HepG2 (cell line): Measurements from ENCODE around the gene FIBP. TPM values are rescaled to one million over a fixed set of nuclear protein-coding genes. Genes with fewer than 3 reads are reported as not detected.

Source experiments
- ATAC-seq: fragments of 200-7000 bp; cut with Tn5 transposase; 3 replicates; pipeline ENCODE4 v1.9.1; 2020; ENCODE audit warnings: mild to moderate bottlenecking, moderate library complexity
- BruUV-seq: library from RNA; stranded (reverse); fragments of 400-500 nt; replicated peaks from 2 replicates; lab custom pipeline; 2021; lab: Mats Ljungman, UMichigan
- CTCF ChIA-PET: fragments of 300-600 bp; formaldehyde crosslinking; extraction: SDS; loops from one replicate; lab custom pipeline; 2021; ENCODE audit warnings: low total read pairs, inconsistent platforms, low intra/inter-chr PET ratio; lab: Yijun Ruan, JAX
- POLR2A ChIA-PET: fragments of 350-600 bp; sonication (Branson Sonifier 250); formaldehyde crosslinking; loops from one replicate; lab custom pipeline; 2020; ENCODE audit warnings: antibody characterized with exemption, inconsistent platforms; lab: Yijun Ruan, JAX
- DNase-seq: peaks from one replicate; pipeline ENCODE4 v3.0.0-alpha.2; 2015; ENCODE audit warnings: low spot score
- FAIRE-seq: peaks from 3 replicates; lab custom pipeline; 2011; peaks lifted over from hg19 to GRCh38; lab: Jason Lieb, UNC
- H2AFZ ChIP-seq: one replicate; pipeline ENCODE4 v1.6.1; 2011; ENCODE audit warnings: low read length, inconsistent platforms
- H3K27ac ChIP-seq: fragments of 300-600 bp; 3 replicates; pipeline ENCODE4 v1.8.0; 2011; ENCODE audit warnings: mixed run types, mild to moderate bottlenecking, mixed read lengths, low read length, inconsistent platforms; ENCODE audit not compliant: insufficient read depth; ENCODE audit errors: extremely low read length
- H3K27me3 ChIP-seq, 2 experiments: fragments of 200-600 bp in 1 of 2; 2 replicates in 1 of 2; 3 replicates in 1 of 2; pipeline versions ENCODE4 v1.6.0 to v1.8.0; 2011; ENCODE audit warnings: low read length in 2 of 2, mild to moderate bottlenecking in 2 of 2, moderate library complexity in 2 of 2, inconsistent platforms in 1 of 2; ENCODE audit not compliant: insufficient read depth in 2 of 2, control insufficient read depth in 1 of 2
- H3K36me3 ChIP-seq, 2 experiments: fragments of 200-600 bp in 1 of 2; replicated peaks in 1 of 2; 2 replicates in 1 of 2; 3 replicates in 1 of 2; pipeline versions ENCODE4 v1.5.1 to v1.8.0; 2011; ENCODE audit warnings: low read length in 2 of 2, inconsistent platforms in 1 of 2; ENCODE audit not compliant: insufficient read depth in 2 of 2, control insufficient read depth in 1 of 2
- H3K4me1 ChIP-seq: 2 replicates; pipeline ENCODE4 v1.5.1; 2012; ENCODE audit warnings: low read length, inconsistent platforms; ENCODE audit not compliant: insufficient read depth
- H3K4me2 ChIP-seq: 2 replicates; pipeline ENCODE4 v1.6.0; 2011; ENCODE audit warnings: low read depth, low read length, inconsistent platforms
- H3K4me3 ChIP-seq, 3 experiments: fragments of 200-600 bp in 1 of 3; sonication (generic), shearing (Covaris generic) in 1 of 3; replicated peaks in 1 of 3; 2 replicates each; pipeline ENCODE4 v1.5.1; 2011 to 2016; ENCODE audit warnings: low read length in 3 of 3, inconsistent platforms in 2 of 3, low read depth in 2 of 3, mild to moderate bottlenecking in 2 of 3, control low read depth in 1 of 3, mixed read lengths in 1 of 3; ENCODE audit not compliant: insufficient read depth in 1 of 3
- H3K79me2 ChIP-seq: one replicate; pipeline ENCODE4 v1.6.1; 2011; ENCODE audit warnings: low read length, inconsistent platforms; ENCODE audit not compliant: insufficient read depth
- H3K9ac ChIP-seq: 2 replicates; pipeline ENCODE4 v1.6.0; 2011; ENCODE audit warnings: mild to moderate bottlenecking, low read depth, low read length, inconsistent platforms; ENCODE audit not compliant: insufficient read depth
- H3K9me3 ChIP-seq: 2 replicates; pipeline ENCODE4 v1.5.1; 2012; ENCODE audit warnings: mild to moderate bottlenecking, low read length
- H4K20me1 ChIP-seq: 2 replicates; pipeline ENCODE4 v1.6.0; 2011; ENCODE audit warnings: inconsistent platforms, mild to moderate bottlenecking, low read length, moderate library complexity; ENCODE audit not compliant: insufficient read depth
- DMTF1 ChIP-seq: sonication (generic); formaldehyde crosslinking; IDR thresholded peaks from 2 replicates; pipeline ENCODE4 v1.4.0; 2020; ENCODE audit warnings: mild to moderate bottlenecking, missing genetic modification reagents
- FOXJ3 ChIP-seq: sonication (generic); formaldehyde crosslinking; IDR thresholded peaks from 2 replicates; pipeline ENCODE4 v1.4.0; 2020; ENCODE audit warnings: missing genetic modification reagents, mild to moderate bottlenecking, borderline replicate concordance
- GTF2F1 ChIP-seq: fragments of 150-350 bp; IDR thresholded peaks from 2 replicates; pipeline ENCODE4 v1.6.1; 2014; ENCODE audit warnings: low read length
- MAF1 ChIP-seq: sonication (generic); formaldehyde crosslinking; IDR thresholded peaks from 2 replicates; pipeline ENCODE4 v1.5.0; 2020; ENCODE audit warnings: missing genetic modification reagents, borderline replicate concordance
- PAWR ChIP-seq: sonication (generic); formaldehyde crosslinking; IDR thresholded peaks from 2 replicates; pipeline ENCODE4 v1.4.0; 2020; ENCODE audit warnings: missing genetic modification reagents, mild to moderate bottlenecking, borderline replicate concordance
- PREB ChIP-seq: sonication (generic); formaldehyde crosslinking; IDR thresholded peaks from 2 replicates; pipeline ENCODE4 v1.4.0; 2020; ENCODE audit warnings: missing genetic modification reagents
- SRSF4 ChIP-seq: fragments of 200-400 bp; formaldehyde crosslinking; IDR thresholded peaks from one replicate; pipeline ENCODE4 v1.6.1; 2018; ENCODE audit warnings: mild to moderate bottlenecking, low read depth, low read length, moderate library complexity; ENCODE audit not compliant: poor library complexity, severe bottlenecking
- ZFP1 ChIP-seq: IDR thresholded peaks from 2 replicates; pipeline ENCODE4 v1.6.1; 2016
- ZFP91 ChIP-seq: sonication (generic); formaldehyde crosslinking; IDR thresholded peaks from 2 replicates; pipeline ENCODE4 v1.9.0; 2022; ENCODE audit warnings: missing genetic modification reagents, mild to moderate bottlenecking, borderline replicate concordance
- ZNF207 ChIP-seq: fragments of 450-650 bp; IDR thresholded peaks from 2 replicates; pipeline ENCODE4 v1.6.1; 2016; ENCODE audit warnings: antibody characterized with exemption, borderline replicate concordance
- ZNF230 ChIP-seq: sonication (generic); formaldehyde crosslinking; IDR thresholded peaks from 2 replicates; pipeline ENCODE4 v1.4.0; 2020; ENCODE audit warnings: mild to moderate bottlenecking, missing genetic modification reagents
- ZNF382 ChIP-seq: sonication (generic); formaldehyde crosslinking; IDR thresholded peaks from 2 replicates; pipeline ENCODE4 v1.5.0; 2020; ENCODE audit warnings: missing genetic modification reagents, mild to moderate bottlenecking, borderline replicate concordance
- ZNF432 ChIP-seq: sonication (generic); formaldehyde crosslinking; IDR thresholded peaks from 2 replicates; pipeline ENCODE4 v1.5.0; 2020; ENCODE audit warnings: missing genetic modification reagents, mild to moderate bottlenecking, borderline replicate concordance
- ZNF547 ChIP-seq: sonication (generic); formaldehyde crosslinking; IDR thresholded peaks from 2 replicates; pipeline ENCODE4 v1.5.1; 2020; ENCODE audit warnings: mild to moderate bottlenecking, missing genetic modification reagents
- ZNF784 ChIP-seq: sonication (generic); formaldehyde crosslinking; IDR thresholded peaks from 2 replicates; pipeline ENCODE4 v1.5.1; 2020; ENCODE audit warnings: missing genetic modification reagents, mild to moderate bottlenecking, borderline replicate concordance
- ZNF878 ChIP-seq: sonication (generic); formaldehyde crosslinking; IDR thresholded peaks from 2 replicates; pipeline ENCODE4 v1.8.1; 2023; ENCODE audit warnings: mild to moderate bottlenecking, missing genetic modification reagents, moderate library complexity
- WGBS: methylation state at CpG from one replicate; pipeline ENCODE4 v1.1.6; 2017; ENCODE audit warnings: low lambda C conversion rate; 5-methylcytosine and 5-hydroxymethylcytosine counted together
- in situ Hi-C: cut with HindIII; loops from 2 replicates; pipeline ENCODE4 v1.10.0; 2017; ENCODE audit warnings: low pct_unique_long_range_greater_than_20kb; ENCODE audit not compliant: extremely low pct_ligation_motif_present
- intact Hi-C: fragments of 100-400 bp; cut with micrococcal nuclease; formaldehyde crosslinking; loops from one replicate; pipeline ENCODE4 v1.10.0; 2022; ENCODE audit not compliant: unreplicated experiment
- polyA plus RNA-seq, 8 experiments: library from polyadenylated mRNA; depleted of rRNA in 3 of 8; stranded (reverse) in 7 of 8; unstranded in 1 of 8; fragments of >200 nt; fragmentation: Illumina TruSeq in 4 of 8; extraction: Trizol in 4 of 8; gene quantifications; 2 replicates each; pipeline versions ENCODE4 v1.2.1 to v1.2.3, GENCODE V29; 2011 to 2016; ENCODE audit warnings: low read depth in 4 of 8, missing spikeins in 1 of 8, mixed read lengths in 1 of 8; ENCODE audit not compliant: insufficient read depth in 1 of 8
- total RNA-seq, 5 experiments: library from RNA; depleted of rRNA; stranded (reverse); fragments of >200 nt; fragmentation: Illumina TruSeq; extraction: Trizol; gene quantifications; 2 replicates each; pipeline ENCODE4 v1.2.3, GENCODE V29; 2016; ENCODE audit warnings: low read depth in 1 of 5

FIBP gene
- total and polyA plus RNA-seq, 2 of the 13 experiments (the other 11 are each of a cell fraction or from before 2014, with no cell fraction given), result 42.9 to 62.1 TPM

GRCh38 chr11:65899356-65900124 is 11.3 kb upstream of the FIBP start:
- ATAC-seq, result peak; percentile 55
- POLR2A ChIA-PET, result interaction anchor here (1.4 to 6.2 kb wide), 9 partner anchors 9 to 187 kb away, joined by 4 to 95 read pairs (median 8); partner anchors contain the start of genes C11orf68, CCDC85B, CFL1 and FIBP
- intact Hi-C loops, result no loop called here
- Histone ChIP-seq H3K27ac (peak overlapping the region; percentile 66), H3K4me1 (peaks cover 55% of the 10 kb centered on the region), H3K4me3 (peak overlapping the region; percentile 84 to 89 (median 89)), H3K4me2 (peak overlapping the region; percentile 93), H4K20me1 (no peaks in the 10 kb centered on the region), H3K9ac (peak overlapping the region; percentile 88), H3K79me2 (peaks cover 32% of the 10 kb centered on the region), H3K27me3 (no peaks in the 10 kb centered on the region; a peak in 1 of 5 replicates), H3K36me3 (peaks cover 6 to 16% of the 10 kb centered on the region in 2 experiments; a peak in 4 of 5 replicates), H3K9me3 (no peaks in the 10 kb centered on the region), H2AFZ (no peak overlapping the region)
- in situ Hi-C loops, result no loop called here
- FAIRE-seq, result no peak
- BruUV-seq, result no TSS peak
- CTCF ChIA-PET, result interaction anchor here (1.2 kb wide), 1 partner anchor 11 kb away, joined by 3 read pairs; the partner anchor contains the start of gene FIBP
- 0% methylated on average over 11 of the region's 78 CpGs for WGBS
- peak; percentile 58 for DNase-seq
- TF ChIP-seq ZNF230 (CRISPR knock-in tag) (no peak), ZNF207 (no peak), ZFP1 (no peak), ZFP91 (CRISPR knock-in tag) (peak; percentile 73; the same call in 1 of the 2 replicates), SRSF4 (no peak), DMTF1 (CRISPR knock-in tag) (no peak), MAF1 (CRISPR knock-in tag) (0 out of 2 replicates have a peak, but pooled peaks have one; percentile 43), ZNF547 (CRISPR knock-in tag) (peak; percentile 49; the same call in 1 of the 2 replicates), ZNF382 (CRISPR knock-in tag) (no peak), ZNF878 (CRISPR knock-in tag) (peak; percentile 85), ZNF432 (CRISPR knock-in tag) (no peak), GTF2F1 (no peak), ZNF784 (CRISPR knock-in tag) (no peak), PREB (CRISPR knock-in tag) (no peak), PAWR (CRISPR knock-in tag) (no peak), FOXJ3 (CRISPR knock-in tag) (no peak)
